UCSD-AML1 (cell line): ENCODE results near the gene ZBTB47.

Source experiments
- DNase-seq: peaks from one replicate; lab custom pipeline; 2025; ENCODE audit not compliant: unreplicated experiment; lab: John Stamatoyannopoulos, UW

ZBTB47 gene

GRCh38 chr3:42711491-42712343 lies 58.2 kb downstream of the ZBTB47 start:
- DNase-seq = no peak

GRCh38 chr3:42712344-42712648 lies 58.8 kb downstream of the ZBTB47 start:
- no peak for DNase-seq

- no peak for DNase-seq
Observed at GRCh38 chr3:42712688-42713372, 59.3 kb downstream of the ZBTB47 start.

- DNase-seq = no peak
Observed at GRCh38 chr3:42713747-42714146, 60.2 kb downstream of the ZBTB47 start.

- DNase-seq = no peak
Observed at GRCh38 chr3:42714171-42714852, 60.8 kb downstream of the ZBTB47 start.
